Activated naive CD8-positive, alpha-beta T cell treated with anti-CD3 and anti-CD28 coated beads, Interleukin-2, amount 50 U/mL, for 24 hours (primary cell): ENCODE results near the gene C14orf119.

Experiments used
- ATAC-seq: fragments of 150-1000 bp; cut with Tn5 transposase; one replicate; pipeline ENCODE4 v1.10.0; 2021
- DNase-seq: peaks from one replicate; pipeline ENCODE4 v3.0.0; 2021
- H3K27ac Mint-ChIP-seq: one replicate; pipeline ENCODE4 v1.8.0; 2021; ENCODE audit warnings: mild to moderate bottlenecking, mixed read lengths
- H3K27me3 Mint-ChIP-seq: one replicate; pipeline ENCODE4 v1.8.0; 2021; ENCODE audit warnings: mixed read lengths
- H3K36me3 Mint-ChIP-seq: one replicate; pipeline ENCODE4 v1.8.0; 2021; ENCODE audit warnings: low read depth, mixed read lengths
- H3K4me1 Mint-ChIP-seq: one replicate; pipeline ENCODE4 v1.8.0; 2021; ENCODE audit warnings: mixed read lengths
- H3K4me3 Mint-ChIP-seq: one replicate; pipeline ENCODE4 v1.8.0; 2021; ENCODE audit warnings: mild to moderate bottlenecking, moderate library complexity, mixed read lengths
- H3K9me3 Mint-ChIP-seq: one replicate; pipeline ENCODE4 v1.8.0; 2021; ENCODE audit warnings: mixed read lengths

C14orf119 gene

DNA sequence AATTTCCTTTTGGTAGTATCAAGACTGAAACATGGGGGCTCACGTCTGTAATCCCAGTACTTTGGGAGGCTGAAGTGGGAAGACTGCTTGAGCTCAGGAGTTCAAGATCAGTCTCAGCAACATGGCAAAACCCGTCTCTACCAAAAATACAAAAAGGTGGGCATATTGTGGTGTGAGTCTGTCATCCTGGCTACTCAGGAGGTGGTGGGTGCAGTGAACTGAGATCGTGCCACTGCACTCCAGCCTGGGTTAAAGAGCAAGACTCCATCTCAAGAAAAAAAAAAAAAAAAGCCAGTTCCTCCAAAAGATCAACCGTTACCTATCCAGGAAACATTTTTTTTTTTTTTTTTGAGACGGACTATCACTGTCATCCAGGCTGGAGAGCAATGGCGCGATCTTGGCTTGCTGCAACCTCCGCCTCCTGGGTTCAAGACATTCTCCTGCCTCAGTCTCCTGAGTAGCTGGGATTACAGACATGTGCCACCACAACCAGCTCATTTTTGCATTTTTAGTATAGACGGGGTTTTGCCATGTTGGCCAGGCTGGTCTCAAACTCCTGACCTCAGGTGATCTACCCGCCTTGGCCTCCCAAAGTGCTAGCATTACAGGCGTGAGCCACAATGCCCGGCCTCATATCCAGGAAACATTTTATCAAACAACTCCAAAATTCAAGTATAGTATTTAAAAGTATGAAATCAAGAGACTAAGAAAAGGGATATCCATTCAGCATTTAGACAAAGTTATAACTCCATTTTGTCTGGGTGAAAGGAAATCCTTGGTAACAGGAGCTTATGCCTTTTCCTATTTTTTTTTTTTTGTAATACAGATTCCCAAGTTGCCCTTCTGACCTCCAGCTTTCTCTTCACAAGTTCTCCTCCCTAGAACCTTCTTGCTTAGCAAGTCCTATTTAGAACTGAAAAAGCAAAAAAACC lies 3.7 kb upstream of the C14orf119 start:
- ATAC-seq, result no peak
- Mint-ChIP-seq H3K4me3 (no peak overlapping the region), H3K27ac (peak overlapping the region; percentile 50), H3K36me3 (peaks cover 45% of the 10 kb centered on the region), H3K4me1 (peaks cover 45% of the 10 kb centered on the region), H3K9me3 (no peaks in the 10 kb centered on the region), H3K27me3 (no peaks in the 10 kb centered on the region)
- DNase-seq, result no peak

DNA sequence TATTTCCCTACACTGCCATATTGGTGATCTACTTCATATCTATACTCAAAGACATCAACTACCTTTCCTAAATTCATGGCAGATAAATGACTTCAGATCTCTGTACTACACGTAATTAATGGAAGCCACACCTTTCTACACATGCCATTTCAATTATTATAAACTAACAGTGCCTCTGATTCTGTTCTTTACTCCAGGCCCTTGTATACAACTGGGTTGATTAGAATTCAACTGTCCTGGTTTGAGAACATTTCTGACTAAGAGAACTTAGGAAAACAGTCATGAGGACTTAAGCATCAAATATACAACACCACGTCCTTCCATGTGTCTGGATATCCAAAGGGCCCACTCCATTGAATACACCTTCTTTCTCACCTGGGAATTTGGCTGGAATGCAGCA lies 2.2 kb upstream of the C14orf119 start:
- ATAC-seq, result no peak
- Mint-ChIP-seq H3K27ac (peak overlapping the region; percentile 53), H3K4me1 (peaks cover 48% of the 10 kb centered on the region), H3K36me3 (peaks cover 46% of the 10 kb centered on the region), H3K4me3 (no peak overlapping the region), H3K27me3 (no peaks in the 10 kb centered on the region), H3K9me3 (no peaks in the 10 kb centered on the region)
- DNase-seq, result no peak

DNA sequence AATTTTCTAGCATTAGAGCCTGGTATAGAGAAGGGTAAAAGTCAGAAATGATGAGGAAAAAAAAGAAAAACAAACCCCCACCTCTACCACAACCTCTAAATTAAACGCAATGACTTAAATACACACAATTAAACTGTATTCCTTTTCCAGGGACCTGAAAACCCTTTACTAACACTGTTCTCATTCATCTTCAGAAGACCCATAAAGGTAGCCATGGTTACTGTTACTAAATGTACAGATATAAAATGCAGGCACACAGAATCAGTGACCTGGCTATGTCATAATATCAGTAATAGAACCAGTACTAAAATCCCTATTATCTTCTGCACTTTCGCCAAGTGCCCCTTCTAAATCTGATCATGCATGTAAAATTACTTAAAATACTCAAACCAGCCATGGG lies 1.8 kb upstream of the C14orf119 start:
- no peak overlapping the region for H3K4me3 Mint-ChIP-seq
- no peaks in the 10 kb centered on the region for H3K27me3 Mint-ChIP-seq
- DNase-seq (no peak), ATAC-seq (no peak)
- H3K4me1 Mint-ChIP-seq, result peaks cover 46% of the 10 kb centered on the region
- peaks cover 50% of the 10 kb centered on the region for H3K36me3 Mint-ChIP-seq
- H3K9me3 Mint-ChIP-seq, result no peaks in the 10 kb centered on the region
- H3K27ac Mint-ChIP-seq, result peak overlapping the region; percentile 53

DNA sequence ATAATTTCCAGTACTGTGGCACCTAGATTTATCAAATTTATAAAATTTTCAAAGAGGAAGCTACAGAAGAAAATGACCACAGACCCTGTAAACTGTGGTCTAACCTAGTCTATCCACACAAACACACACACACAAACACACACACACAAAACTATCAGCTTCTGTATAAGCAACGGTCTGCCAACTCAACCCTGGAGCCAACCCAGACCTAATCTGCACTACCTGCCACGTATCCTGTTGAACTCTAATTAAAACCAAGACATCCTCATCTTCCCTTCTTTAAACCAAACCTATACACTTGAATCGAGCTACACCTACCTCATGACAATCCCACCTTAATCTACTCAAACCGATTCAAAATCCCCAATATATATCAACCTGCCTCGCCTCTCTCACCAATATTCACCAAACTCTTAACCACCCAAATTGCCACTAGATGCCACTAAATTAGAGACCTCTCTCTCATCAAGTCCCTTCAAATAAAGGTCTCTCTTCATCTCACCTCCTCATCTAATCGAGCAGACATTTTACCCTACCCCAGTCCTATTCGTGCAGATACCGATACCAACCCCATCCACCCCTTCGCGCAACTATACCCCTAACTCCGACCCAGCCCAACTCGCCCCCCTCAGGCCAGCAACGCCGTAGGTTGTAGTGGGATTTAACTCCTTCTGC lies 1.2 kb upstream of the C14orf119 start:
- Mint-ChIP-seq H3K27me3 (no peaks in the 10 kb centered on the region), H3K36me3 (peaks cover 51% of the 10 kb centered on the region), H3K4me1 (peaks cover 47% of the 10 kb centered on the region), H3K4me3 (no peak overlapping the region), H3K9me3 (no peaks in the 10 kb centered on the region), H3K27ac (no peak overlapping the region)
- ATAC-seq, result no peak
- peak; percentile 78 for DNase-seq

DNA sequence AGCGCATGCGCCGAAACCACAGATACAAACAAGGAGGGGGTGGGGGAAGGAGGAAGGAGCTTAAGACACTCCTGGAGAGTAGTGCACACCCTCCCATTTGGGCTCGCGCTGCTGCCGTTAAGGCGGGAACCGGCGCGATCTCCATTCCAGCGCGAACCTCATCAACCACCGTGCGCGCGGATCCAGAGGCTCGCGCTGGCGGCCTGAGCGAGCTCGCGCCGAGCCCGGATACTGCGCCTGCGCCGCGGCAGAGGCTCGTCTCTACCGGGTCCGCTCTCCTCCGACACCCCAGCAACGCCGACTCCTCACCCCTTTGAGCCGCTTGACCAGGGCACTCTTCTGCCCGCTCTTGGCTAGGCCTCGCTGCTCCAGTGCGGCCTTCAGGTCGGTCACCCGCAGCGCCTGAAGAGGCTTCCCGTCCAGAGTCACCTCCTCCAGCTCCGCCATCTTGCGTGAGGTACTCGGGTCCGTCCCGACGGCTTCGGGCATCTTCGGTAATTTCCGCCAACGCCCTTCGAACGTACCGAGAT lies 574 bp upstream of the C14orf119 start, which contains the start of gene ACIN1:
TSS of gene ACIN1 (minus strand) at position 471 of the 530 bp plus-strand sequence. CDS start at position 447, 24 bp downstream.
- Mint-ChIP-seq H3K36me3 (peaks cover 47% of the 10 kb centered on the region), H3K4me3 (no peak within 1 kb of the TSS), H3K27me3 (no peaks in the 10 kb centered on the region), H3K27ac (no peak within 1 kb of the TSS), H3K9me3 (no peaks in the 10 kb centered on the region), H3K4me1 (peaks cover 44% of the 10 kb centered on the region)
- DNase-seq (peak; percentile 100), ATAC-seq (peak; percentile 44)

DNA sequence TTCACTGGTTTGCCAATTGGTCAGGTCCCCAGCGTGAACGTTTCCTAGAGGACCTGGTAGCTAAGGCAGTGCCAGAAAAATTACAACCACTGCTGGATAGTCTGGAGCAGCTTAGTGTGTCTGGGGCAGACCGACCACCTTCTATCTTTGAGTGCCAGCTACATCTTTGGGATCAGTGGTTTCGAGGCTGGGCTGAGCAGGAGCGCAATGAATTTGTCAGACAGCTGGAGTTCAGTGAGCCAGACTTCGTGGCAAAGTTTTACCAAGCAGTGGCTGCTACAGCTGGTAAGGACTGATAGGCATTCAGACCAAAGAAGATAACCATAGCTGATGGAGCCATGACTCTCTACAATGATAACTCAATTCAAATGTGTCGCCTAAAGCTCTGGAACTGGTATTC lies 2.5 kb downstream of the C14orf119 start:
- Mint-ChIP-seq H3K27ac (no peak overlapping the region), H3K9me3 (no peaks in the 10 kb centered on the region), H3K27me3 (no peaks in the 10 kb centered on the region), H3K36me3 (peaks cover 28% of the 10 kb centered on the region), H3K4me3 (no peak overlapping the region), H3K4me1 (peaks cover 29% of the 10 kb centered on the region)
- ATAC-seq (no peak), DNase-seq (no peak)

DNA sequence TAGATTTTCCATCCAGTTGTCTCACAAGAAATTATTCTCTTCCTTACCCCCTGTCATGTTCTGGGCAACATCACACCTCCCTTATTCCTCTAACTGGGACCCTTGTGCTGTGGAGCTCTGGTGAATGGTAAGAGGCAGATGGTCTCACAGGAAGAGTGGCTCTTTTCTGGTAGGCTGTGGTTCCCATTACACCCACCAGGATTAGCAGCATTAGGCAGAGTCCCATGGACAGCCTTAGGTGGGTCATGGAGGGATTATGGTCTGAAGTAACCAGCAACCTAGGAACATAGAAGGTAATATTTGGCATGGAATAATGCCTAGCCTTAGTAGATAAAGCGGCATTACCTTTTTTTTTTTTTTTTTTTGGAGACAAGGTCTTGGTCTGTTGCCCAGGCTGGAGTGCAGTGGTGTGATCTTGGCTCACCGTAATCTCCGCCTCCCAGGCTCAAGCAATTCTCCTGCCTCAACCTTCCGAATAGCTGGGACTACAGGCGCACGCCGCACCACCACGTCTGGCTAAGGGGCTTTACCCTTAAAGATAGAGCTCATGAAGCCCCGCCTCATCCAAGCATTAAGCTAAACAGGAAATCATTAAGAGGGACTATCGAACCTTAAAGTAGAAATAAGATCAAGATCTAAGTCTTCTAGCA lies 4.0 kb downstream of the C14orf119 start:
- Mint-ChIP-seq H3K27me3 (no peaks in the 10 kb centered on the region), H3K36me3 (peaks cover 20% of the 10 kb centered on the region), H3K9me3 (no peaks in the 10 kb centered on the region), H3K27ac (no peak overlapping the region), H3K4me3 (no peak overlapping the region), H3K4me1 (peaks cover 19% of the 10 kb centered on the region)
- DNase-seq, result no peak
- ATAC-seq, result no peak

DNA sequence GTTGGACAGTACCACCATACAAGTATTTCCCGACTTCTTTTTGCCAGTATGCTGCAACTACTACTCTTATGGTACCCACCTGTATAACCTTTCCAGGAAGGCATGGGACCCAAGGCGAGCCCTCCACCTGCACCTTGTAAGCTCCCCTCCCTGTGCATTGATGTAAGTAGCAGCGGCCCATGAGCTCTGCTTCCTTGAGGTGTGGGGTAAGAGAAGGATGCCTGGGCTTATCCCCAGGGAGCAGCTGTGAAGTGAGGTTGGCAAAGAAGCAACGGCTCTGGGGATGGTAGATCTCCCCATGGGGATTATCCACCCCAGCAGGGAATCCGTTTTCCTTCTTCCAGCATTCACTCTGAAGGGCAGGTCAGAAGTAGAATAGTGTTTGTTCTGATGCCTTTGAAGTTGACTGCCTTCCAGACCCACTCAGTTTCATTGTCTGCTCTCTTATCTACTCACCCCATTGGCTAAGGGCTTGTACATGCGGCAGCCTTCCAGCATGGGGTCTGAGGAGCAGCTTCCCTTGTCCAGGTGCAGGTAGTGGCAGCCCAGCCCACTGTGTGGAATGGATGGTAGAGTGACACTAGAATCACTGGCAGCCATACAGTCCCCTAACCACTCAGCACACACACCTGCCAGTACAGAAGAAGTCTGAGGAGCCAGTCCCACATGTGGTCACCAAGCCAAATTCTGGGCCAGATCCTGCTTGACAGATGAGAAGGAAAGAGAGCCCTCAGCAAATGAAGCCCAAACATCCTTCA lies 6.1 kb downstream of the C14orf119 start:
- ATAC-seq, result no peak
- H3K27ac Mint-ChIP-seq, result no peak overlapping the region
- H3K4me1 Mint-ChIP-seq, result peaks cover 19% of the 10 kb centered on the region
- no peaks in the 10 kb centered on the region for H3K9me3 Mint-ChIP-seq
- no peak overlapping the region for H3K4me3 Mint-ChIP-seq
- DNase-seq, result no peak
- H3K36me3 Mint-ChIP-seq, result peaks cover 20% of the 10 kb centered on the region
- H3K27me3 Mint-ChIP-seq, result no peaks in the 10 kb centered on the region

DNA sequence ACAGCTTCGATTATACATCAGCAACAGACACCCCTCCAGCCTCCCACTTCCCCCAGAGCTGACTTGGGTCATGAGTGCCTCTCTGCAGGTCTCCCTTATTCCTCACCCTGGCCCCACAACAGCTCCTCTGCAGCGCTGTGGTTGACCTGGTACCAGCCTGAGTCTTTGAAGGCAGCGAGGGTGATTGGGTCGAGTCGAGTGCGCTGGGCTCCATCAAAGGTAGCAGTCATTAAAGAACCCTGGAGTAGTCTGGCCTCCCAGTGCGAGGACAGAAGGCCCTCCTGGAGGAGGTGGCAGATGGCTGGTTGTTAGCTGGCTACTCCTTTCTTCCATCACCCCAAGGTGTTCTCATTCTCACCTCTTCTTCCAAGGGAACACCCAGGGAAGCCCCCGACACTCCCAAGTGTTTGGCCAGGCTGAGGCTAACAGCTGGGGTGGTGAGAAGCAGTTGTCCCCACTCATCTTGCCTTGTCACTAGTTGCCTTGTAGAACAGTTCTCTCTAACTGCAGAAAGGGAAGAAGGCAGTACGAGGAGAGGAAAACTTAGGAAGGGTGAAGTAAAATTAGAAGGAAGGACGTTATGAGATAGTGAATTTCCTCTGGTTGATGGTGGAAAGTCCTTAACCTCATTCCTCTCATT lies 6.8 kb downstream of the C14orf119 start:
- Mint-ChIP-seq H3K4me3 (no peak overlapping the region), H3K36me3 (peaks cover 16% of the 10 kb centered on the region), H3K9me3 (no peaks in the 10 kb centered on the region), H3K27me3 (no peaks in the 10 kb centered on the region), H3K4me1 (peaks cover 12% of the 10 kb centered on the region), H3K27ac (no peak overlapping the region)
- ATAC-seq (no peak), DNase-seq (no peak)

DNA sequence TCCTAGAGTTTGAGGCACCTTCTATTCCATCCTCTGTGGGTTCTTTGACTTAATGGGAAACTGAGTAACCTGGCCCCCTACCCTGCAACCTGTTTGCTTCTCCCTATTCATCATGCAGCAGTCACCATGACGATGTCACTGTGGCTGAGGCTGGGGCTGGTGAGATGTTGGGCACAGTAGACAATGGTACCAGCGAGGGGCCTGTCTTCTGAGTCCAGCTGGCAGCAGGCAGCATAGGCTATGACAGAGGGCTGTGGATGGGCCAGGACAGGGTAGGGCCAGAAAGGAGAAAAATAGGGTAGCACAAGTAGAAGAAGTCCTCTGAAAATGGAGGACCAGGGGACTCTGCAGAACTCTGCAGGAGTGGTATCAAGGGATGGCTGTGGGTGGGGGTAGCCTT lies 7.5 kb downstream of the C14orf119 start:
- peaks cover 9% of the 10 kb centered on the region for H3K36me3 Mint-ChIP-seq
- DNase-seq (no peak), ATAC-seq (peak; percentile 24)
- no peaks in the 10 kb centered on the region for H3K9me3 Mint-ChIP-seq
- H3K4me3 Mint-ChIP-seq, result no peak overlapping the region
- no peak overlapping the region for H3K27ac Mint-ChIP-seq
- no peaks in the 10 kb centered on the region for H3K27me3 Mint-ChIP-seq
- H3K4me1 Mint-ChIP-seq, result peaks cover 5% of the 10 kb centered on the region

DNA sequence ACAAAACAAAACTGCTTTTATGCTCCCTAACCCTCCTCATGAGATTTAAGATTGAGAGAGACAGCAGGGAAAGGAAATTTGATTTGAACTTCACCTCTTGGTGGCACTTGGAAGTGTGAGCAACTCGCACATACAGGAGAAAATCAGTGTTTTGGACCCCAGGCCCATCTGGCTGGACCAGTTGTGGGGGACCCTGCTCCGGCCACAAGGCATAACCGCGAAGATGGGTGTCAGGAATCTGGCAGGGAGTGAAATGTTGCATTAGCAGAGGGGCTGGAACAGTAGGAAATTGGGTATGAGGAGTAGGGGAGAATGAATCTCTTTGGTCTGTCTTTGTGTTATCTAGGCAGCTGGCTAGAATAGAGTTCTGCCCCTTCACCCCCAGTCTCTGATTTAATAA lies 8.3 kb downstream of the C14orf119 start:
- ATAC-seq (no peak), DNase-seq (no peak)
- Mint-ChIP-seq H3K36me3 (peaks cover 2% of the 10 kb centered on the region), H3K4me3 (no peak overlapping the region), H3K27ac (no peak overlapping the region), H3K4me1 (peaks cover 3% of the 10 kb centered on the region), H3K9me3 (no peaks in the 10 kb centered on the region), H3K27me3 (no peaks in the 10 kb centered on the region)

DNA sequence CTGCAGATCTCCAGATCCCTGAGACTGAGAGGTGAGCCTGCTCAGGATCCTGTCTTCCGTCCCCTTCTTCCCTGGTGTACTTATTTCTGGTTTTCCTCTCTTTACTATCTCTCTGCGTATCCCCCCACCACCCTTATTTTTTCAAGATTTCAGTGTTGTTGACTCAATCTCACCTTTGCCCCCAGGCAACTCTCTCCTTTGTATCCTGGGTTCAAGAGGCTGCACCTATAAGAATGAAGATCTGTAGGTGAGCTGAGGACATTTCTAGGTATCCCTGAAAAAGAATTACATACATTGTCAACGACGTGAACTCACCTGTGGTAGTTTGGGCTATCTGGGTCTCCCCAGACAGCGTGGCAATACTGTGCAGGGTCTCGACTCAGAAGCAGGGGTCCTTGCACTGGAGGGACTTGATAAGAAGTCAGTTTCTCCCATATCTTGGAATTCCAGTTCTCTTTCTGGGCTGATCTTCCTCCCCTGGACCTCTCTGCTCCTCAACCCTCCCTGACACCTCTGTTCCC lies 8.8 kb downstream of the C14orf119 start:
- no peak overlapping the region for H3K27ac Mint-ChIP-seq
- ATAC-seq (no peak), DNase-seq (no peak)
- peaks cover 1% of the 10 kb centered on the region for H3K36me3 Mint-ChIP-seq
- H3K9me3 Mint-ChIP-seq, result no peaks in the 10 kb centered on the region
- no peak overlapping the region for H3K4me3 Mint-ChIP-seq
- H3K27me3 Mint-ChIP-seq, result no peaks in the 10 kb centered on the region
- H3K4me1 Mint-ChIP-seq, result peaks cover 1% of the 10 kb centered on the region

DNA sequence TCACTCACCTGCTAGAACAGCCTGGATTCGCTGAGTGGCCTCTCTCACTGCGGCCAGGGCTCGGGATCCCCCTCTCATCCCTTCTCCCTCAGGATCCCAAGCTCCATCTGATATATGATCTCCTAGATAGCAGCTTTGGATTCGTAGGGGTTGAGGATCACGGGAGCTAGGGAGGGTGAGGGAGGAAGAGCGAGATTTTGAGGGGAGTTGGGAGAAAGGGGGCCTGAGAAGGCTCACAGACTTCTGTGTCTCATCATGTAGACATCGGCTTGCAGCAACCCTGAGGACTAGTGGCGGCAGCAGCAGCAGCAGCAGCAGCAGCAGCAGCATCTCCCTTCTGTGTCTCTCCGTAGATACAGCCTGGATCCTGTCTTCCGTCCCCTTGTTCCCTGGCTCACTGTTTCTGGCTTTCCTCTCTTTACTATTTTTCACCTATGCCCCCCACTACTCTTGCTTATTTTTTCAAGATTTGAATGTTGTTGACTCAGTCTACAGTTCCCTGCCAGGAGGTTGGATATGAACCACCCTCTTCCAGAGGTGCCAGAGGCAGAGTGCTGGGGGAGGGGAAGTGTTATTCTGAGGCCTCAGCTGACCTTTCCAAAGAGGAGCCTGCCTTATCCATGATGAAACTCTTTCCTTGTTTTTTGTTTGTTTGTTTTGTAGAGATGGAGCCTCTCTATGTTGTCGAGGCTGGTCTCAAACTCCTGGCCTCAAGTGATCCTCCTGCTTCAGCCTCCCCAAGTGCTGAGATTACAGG lies 9.5 kb downstream of the C14orf119 start, which contains the start of gene CIROP:
TSS of gene CIROP (minus strand) at position 399 of the 757 bp plus-strand sequence. CDS start at position 330, 69 bp downstream.
- ATAC-seq (no peak), DNase-seq (no peak)
- H3K4me1 Mint-ChIP-seq, result no peaks in the 10 kb centered on the region
- H3K36me3 Mint-ChIP-seq, result no peaks in the 10 kb centered on the region
- H3K9me3 Mint-ChIP-seq, result no peaks in the 10 kb centered on the region
- no peak within 1 kb of the TSS for H3K4me3 Mint-ChIP-seq
- H3K27ac Mint-ChIP-seq, result no peak within 1 kb of the TSS
- H3K27me3 Mint-ChIP-seq, result no peaks in the 10 kb centered on the region
